ENCODE data around the gene PIGB.
"Not testable (repeated sequence)": the region's sequence is repeated elsewhere in the genome, so short reads cannot be mapped to it uniquely, and the experiment has no call there.

The PIGB gene

DNA sequence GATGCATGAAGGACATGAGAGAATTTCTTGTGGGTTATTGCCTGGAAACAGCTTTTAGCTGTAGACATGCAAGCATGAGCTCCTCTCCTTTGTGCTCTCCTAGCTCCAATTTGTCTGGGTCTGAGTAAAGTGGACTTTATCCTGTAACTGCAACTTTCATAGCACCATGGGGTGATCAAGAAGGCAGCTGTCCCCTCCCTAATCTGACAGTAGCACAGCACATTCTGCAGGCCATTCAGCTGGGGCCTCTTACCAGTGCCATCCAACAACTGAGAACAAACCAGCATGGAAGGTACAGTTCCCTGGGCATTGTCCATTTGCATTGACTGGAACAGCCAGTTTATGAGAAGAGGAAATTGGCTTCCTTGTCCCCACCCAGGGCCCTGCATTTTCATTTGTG lies 21.7 kb upstream of the PIGB start:
- FAIRE-seq: no peak
- DNase-seq (ENCODE audit: low spot score): no peak

GRCh38 chr15:55302801-55303200 lies 16.2 kb upstream of the PIGB start:
- not testable (repeated sequence) for FAIRE-seq; DNase-seq (ENCODE audit: low spot score)

DNA sequence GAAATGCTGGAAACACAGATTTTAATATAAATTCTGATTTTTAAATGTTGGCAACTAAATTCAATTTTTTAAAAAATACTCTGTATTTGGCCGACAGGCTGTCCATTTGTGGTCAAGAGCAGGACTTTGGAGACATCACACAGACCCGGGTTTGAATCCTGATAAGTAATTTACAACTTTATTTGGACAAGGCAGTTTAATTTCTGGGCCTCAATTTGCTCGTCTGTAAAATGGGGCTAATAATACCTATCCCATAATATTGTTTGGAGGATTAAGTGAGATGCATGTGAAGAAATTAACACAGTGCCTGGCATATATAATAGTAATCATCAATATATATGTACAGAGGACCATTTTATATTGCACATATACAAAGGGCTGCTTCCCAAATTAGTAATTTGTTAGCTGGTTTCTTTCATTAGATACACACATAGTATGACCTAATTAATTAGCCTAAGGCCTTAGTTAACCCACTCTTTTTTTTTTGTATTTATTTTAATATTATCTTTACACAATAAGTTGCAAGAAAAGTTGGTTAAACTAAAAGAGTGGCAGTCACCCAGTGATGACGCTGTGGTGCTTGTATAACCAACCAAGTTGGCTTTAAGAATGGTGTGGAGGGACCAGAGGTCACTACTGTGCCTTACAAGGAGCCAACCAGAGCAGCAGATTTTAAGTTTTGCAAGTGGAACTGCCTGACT lies 665 bp downstream of the PIGB start:
- no peak for FAIRE-seq

GRCh38 chr15:55320238-55320550 lies 1.2 kb downstream of the PIGB start:
- DNase-seq (ENCODE audit: low spot score) (no peak), FAIRE-seq (no peak)

More for the DNA sequence above, 665 bp downstream of the PIGB start:
- no peak for DNase-seq (ENCODE audit: low spot score)

DNA sequence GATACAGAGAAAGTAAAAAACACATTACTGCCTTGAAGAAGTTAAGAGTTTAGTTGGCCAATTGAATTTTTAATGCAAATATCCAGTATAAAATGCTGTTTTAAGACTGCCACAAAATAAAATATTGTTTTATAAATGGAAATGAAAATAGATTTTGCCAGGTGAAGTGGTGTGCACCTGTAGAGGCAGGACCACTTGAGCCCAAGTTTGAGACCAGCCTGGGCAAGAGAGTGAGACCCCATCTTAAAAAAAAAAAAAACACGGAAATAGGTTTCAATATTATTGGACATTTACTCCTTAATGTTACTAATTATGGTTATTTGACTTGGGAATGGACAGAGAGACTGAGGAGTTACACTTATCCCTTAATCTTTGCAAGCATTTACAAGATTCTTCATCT lies 1.9 kb downstream of the PIGB start:
- no peak for FAIRE-seq

GRCh38 chr15:55322467-55322866 lies 3.4 kb downstream of the PIGB start:
- no peak for FAIRE-seq

More for the DNA sequence above, 1.9 kb downstream of the PIGB start:
- no peak for DNase-seq (ENCODE audit: low spot score)

GRCh38 chr15:55327387-55327786 lies 8.4 kb downstream of the PIGB start:
- no peak for DNase-seq (ENCODE audit: low spot score)
- FAIRE-seq: no peak

More at GRCh38 chr15:55322467-55322866, 3.4 kb downstream of the PIGB start:
- no peak for DNase-seq (ENCODE audit: low spot score)

GRCh38 chr15:55334371-55334770 lies 15.3 kb downstream of the PIGB start:
- no peak for DNase-seq (ENCODE audit: low spot score)
- FAIRE-seq: no peak

GRCh38 chr15:55334997-55335396 lies 16.0 kb downstream of the PIGB start:
- no peak for FAIRE-seq
- DNase-seq (ENCODE audit: low spot score): no peak

DNA sequence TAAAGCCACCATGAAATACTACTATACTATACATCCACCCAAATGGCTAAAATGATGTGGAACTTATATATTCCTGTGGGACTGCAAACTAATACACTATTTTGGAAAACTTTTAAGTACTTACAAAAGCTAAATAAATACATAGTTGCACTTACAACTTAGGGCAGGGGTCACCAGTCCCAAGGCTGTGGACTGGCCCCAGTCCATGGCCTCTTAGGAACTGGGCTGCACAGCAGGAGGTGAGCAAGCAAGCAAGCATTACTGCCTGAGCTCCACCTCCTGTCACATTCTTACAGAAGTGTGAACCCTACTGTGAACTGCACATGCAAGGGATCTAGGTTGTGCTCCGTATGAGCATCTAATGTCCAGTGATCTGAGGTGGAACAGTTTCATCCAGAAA lies 18.1 kb downstream of the PIGB start:
- DNase-seq (ENCODE audit: low spot score) (no peak), FAIRE-seq (no peak)

DNA sequence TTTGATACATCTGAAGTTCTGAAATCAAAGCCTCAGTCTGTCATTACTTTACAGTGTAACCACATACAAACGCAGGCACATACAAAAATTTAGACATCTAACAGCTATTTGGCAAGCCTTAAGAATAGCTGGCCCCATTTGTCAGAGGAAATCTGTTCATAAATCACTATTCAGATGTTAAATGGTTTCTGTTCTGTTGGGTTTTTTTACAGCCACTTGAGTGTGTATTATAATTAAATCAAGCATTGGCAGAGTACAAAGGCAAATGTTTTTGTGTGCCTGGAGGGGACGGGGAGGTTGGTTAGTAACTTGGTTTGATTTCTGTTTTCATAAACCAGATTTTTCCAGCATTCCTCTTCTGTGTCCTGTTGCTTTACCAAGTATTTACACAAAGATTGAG lies 24.1 kb downstream of the PIGB start:
- FAIRE-seq (no peak), DNase-seq (ENCODE audit: low spot score) (no peak)

DNA sequence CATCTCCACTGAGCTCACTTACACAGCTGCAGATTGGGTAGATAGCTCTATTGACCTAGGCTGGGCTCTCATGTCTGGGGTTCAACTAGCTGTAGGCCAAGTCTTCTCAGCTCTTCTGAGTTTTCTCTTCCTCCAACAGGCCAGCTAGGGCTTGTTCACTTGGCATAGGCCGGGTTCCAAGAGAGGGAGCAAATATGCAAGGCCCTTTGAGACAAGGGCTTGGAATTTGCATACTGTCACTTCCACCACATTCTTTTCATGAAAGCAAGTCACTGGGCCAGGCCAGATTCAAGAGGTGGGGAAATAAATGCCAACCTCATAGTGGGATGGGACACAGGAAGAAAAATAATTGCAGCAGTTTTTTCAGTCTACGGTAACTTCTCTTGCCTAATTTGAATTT lies 25.2 kb downstream of the PIGB start:
- FAIRE-seq (no peak), DNase-seq (ENCODE audit: low spot score) (no peak)

GRCh38 chr15:55348281-55348778 lies 29.3 kb downstream of the PIGB start:
- no peak for FAIRE-seq

DNA sequence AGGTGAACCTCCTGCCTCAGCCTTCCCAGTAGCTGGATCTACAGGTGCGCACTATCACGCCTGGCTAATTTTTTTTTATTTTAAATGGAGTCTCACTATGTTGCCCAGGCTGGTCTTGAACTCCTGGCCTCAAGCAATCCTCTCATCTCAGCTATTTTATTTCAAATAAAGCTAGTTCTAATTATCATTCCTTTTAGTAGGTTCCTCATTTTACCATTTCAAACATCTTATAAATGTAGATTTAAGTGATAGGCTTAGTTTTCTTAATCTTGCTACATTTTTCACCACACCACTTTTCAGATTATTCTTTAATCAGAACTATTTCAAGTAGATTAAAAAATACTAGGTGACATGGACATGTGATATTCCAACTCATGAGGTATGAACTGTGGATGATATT lies 30.3 kb downstream of the PIGB start:
- FAIRE-seq (no peak), DNase-seq (ENCODE audit: low spot score) (no peak)

More at GRCh38 chr15:55348281-55348778, 29.3 kb downstream of the PIGB start:
- no peak for DNase-seq (ENCODE audit: low spot score)

- FAIRE-seq (no peak), DNase-seq (ENCODE audit: low spot score) (no peak)
These were observed 34.0 kb downstream of the PIGB start for GRCh38 chr15:55353025-55353424.

DNA sequence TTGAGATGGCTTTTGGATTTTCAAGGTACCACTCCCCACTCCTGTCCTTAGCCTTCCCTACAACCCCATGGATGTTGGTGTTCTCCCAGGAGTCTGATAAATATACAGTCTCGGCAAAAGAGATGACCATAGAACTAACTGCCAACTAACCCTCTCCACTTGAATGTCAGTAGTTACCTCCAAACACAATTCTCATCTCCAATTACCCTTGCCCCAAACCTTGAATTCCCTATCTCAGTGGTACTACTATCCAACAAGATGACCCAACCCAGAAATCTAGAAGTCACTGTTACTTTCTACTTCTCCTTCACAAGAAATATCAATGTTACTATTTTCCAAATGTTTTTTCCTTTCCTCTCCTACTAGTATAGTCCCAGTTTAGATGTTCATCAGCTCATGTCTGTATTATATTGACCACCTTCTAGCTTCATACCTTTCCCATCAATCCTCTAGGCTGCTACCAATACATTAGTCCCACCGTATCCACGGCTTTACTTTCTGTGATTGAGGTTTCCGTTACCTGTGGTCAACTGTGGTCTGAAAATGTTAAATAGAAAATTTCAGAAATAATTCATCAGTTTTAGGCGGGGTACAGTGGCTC lies 38.1 kb downstream of the PIGB start:
- DNase-seq (ENCODE audit: low spot score) (no peak), FAIRE-seq (no peak)

DNA sequence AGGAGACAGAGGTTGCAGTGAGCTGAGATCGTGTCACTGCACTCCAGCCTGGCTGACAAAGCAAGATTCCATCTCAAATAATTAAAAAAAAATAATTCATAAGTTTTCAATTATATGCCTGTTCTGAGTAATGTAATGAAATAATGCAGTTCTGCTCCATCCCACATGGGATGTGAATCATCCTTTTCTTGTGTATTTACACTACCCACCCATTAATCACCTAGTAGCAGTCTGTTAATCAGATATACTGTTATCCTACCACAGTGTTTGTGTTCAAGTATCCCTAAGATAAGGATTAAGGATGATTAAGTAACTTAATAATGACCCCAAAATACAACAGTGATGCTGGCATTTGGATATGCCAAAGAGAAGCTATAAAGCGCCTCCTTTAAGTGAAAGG lies 38.8 kb downstream of the PIGB start:
- FAIRE-seq (no peak), DNase-seq (ENCODE audit: low spot score) (no peak)

GRCh38 chr15:55358471-55358870 lies 39.4 kb downstream of the PIGB start:
- DNase-seq (ENCODE audit: low spot score) (no peak), FAIRE-seq (no peak)

GRCh38 chr15:55360256-55360655 lies 41.2 kb downstream of the PIGB start:
- DNase-seq (ENCODE audit: low spot score) (no peak), FAIRE-seq (no peak)

- no peak for FAIRE-seq
- DNase-seq (ENCODE audit: low spot score): no peak
These were observed 42.0 kb downstream of the PIGB start for GRCh38 chr15:55361048-55361447.

- no peak for FAIRE-seq
- no peak for DNase-seq (ENCODE audit: low spot score)
These were observed 43.6 kb downstream of the PIGB start for GRCh38 chr15:55362641-55363040.

DNA sequence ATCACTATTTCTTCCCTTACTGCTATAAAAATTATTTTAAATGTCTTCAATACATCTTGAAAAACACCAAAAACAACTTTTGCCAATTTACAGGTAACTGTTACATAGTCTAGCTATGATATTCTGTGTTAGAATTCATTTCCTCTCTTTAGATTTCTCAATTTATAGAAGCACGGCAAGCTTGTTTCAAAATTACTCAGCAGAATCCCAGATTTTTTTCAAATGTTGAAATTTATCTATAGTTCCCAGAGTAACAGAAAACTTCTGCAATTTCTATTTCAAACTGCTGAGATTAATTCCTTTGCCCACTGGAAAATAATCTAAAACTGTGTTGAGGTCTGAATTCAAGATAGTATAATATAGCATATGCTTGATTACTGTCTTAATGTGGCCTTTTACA lies 48.0 kb downstream of the PIGB start:
- FAIRE-seq (no peak), DNase-seq (ENCODE audit: low spot score) (no peak)

All from urothelium cell line (cell line).